NCI-H510A (cell line): ENCODE results near the gene LCMT2.

Experiments
- DNase-seq: peaks from one replicate; lab custom pipeline; 2025; lab: John Stamatoyannopoulos, UW

Gene LCMT2

DNA sequence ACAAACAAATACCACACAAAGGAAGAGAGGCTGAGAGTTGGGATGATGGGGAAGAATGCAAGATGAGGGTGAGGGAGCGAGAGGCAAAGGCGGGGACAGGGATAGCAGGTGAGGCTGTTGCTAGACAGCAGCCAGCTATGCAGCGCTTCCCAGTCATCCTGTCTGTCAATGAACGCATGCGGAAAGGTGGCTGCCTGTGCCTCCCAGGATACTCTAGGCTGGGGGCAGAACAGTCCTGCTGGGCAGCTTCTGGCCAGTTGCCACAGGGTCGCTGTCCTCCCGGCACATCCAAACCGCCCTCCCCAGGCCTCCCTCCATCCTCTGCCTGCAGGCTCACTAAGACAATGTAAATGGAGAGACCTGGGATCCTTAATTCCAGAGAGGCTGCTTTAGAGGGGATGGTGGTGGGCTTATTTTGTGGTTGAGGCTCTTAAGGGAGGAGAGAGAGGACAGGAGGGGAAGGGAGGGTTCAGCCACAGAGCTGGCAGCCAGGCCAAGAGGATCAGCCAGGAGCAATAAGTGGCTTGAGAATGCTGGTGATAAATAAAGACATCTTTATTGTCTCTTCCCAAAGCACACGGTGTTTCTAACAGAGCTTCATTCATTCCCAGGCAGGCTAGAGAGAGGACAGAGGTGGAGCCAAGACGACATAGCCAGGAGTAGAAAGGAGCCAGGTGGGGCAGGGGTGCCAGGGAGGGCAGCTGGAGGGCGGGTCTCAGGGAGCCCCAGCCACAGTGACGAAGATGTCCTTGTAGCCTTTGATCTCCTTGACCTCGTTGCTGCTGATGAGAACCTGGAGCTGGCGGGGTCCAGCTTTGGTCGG lies 54.4 kb downstream of the LCMT2 start:
- DNase-seq, result no peak

DNA sequence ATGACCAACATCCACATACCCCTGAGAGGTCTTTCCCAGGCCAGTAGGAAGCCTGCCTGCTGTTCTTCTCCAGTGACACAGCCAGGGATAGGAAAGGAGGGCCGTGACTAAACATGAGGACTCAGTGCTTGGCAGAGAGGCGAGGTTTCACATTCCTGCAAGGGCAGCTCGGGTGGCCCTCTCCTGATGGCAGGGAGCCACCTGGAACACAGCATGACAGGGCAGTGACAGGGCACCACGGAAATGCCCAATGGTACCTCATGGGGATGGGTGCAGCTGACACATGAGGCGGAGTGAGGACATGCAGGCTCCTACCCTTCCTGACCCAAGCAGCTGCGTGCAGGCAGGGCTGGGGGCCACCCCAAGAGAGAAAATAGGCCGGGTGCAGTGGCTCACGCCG lies 56.2 kb downstream of the LCMT2 start:
- DNase-seq, result no peak
